NCI-H82 (cell line): ENCODE data around the gene SLC22A8.
"Not testable (repeated sequence)": the region's sequence is repeated elsewhere in the genome, so short reads cannot be mapped to it uniquely, and the experiment has no call there.

ENCODE experiments used
- DNase-seq: peaks from one replicate; lab custom pipeline; 2025; lab: John Stamatoyannopoulos, UW

Gene SLC22A8

GRCh38 chr11:63015521-63016215 lies at the start of gene SLC22A8:
Gene SLC22A8, minus strand, starts transcription at chr11:63015841. Its CDS starts 883 bp downstream, at chr11:63014958.
- DNase-seq = peak; percentile 97

- not testable (repeated sequence) for DNase-seq
Observed at GRCh38 chr11:63046203-63046602, 30.6 kb upstream of the SLC22A8 start.

GRCh38 chr11:63042596-63042995 lies 27.0 kb upstream of the SLC22A8 start:
- no peak for DNase-seq

- no peak for DNase-seq
Observed at GRCh38 chr11:63032457-63032856, 16.8 kb upstream of the SLC22A8 start.

GRCh38 chr11:63023841-63024648 lies 8.4 kb upstream of the SLC22A8 start:
- peak; percentile 88 for DNase-seq

GRCh38 chr11:63023222-63023814 lies 7.7 kb upstream of the SLC22A8 start:
- DNase-seq = peak; percentile 31

GRCh38 chr11:63022441-63022840 lies 6.8 kb upstream of the SLC22A8 start:
- peak; percentile 89 for DNase-seq

- peak; percentile 52 for DNase-seq
Observed at GRCh38 chr11:63020671-63021291, 5.1 kb upstream of the SLC22A8 start.

GRCh38 chr11:63019506-63019905 lies 3.9 kb upstream of the SLC22A8 start:
- DNase-seq = no peak

GRCh38 chr11:63017306-63017974 lies 1.8 kb upstream of the SLC22A8 start:
- DNase-seq = peak; percentile 98

- DNase-seq = no peak
Observed at GRCh38 chr11:63014408-63015055, 1.1 kb downstream of the SLC22A8 start.

- no peak for DNase-seq
Observed at GRCh38 chr11:63012839-63013238, 2.8 kb downstream of the SLC22A8 start.

GRCh38 chr11:63012430-63012829 lies 3.2 kb downstream of the SLC22A8 start:
- DNase-seq = no peak

GRCh38 chr11:63010934-63011439 lies 4.7 kb downstream of the SLC22A8 start:
- no peak for DNase-seq

- DNase-seq = peak; percentile 15
Observed at GRCh38 chr11:63007920-63008319, 7.7 kb downstream of the SLC22A8 start.

- peak; percentile 71 for DNase-seq
Observed at GRCh38 chr11:63001456-63001855, 14.2 kb downstream of the SLC22A8 start.

GRCh38 chr11:62999649-63000048 lies 16.0 kb downstream of the SLC22A8 start:
- no peak for DNase-seq

GRCh38 chr11:62999156-62999555 lies 16.5 kb downstream of the SLC22A8 start:
- DNase-seq = no peak

GRCh38 chr11:62996271-62996670 lies 19.4 kb downstream of the SLC22A8 start:
- DNase-seq = no peak

- DNase-seq = no peak
Observed at GRCh38 chr11:62994775-62995174, 20.9 kb downstream of the SLC22A8 start.

- DNase-seq = no peak
Observed at GRCh38 chr11:62988276-62988675, 27.4 kb downstream of the SLC22A8 start.
